Measurements from ENCODE around the gene TMEM88. TPM values are rescaled to one million over a fixed set of nuclear protein-coding genes. Genes with fewer than 3 reads are reported as not detected.
A peak's percentile ranks its signal among the peaks of the same experiment; 100 is the strongest.

The TMEM88 gene
- total RNA-seq, 1 donor from 2014 or later: 7.1 TPM

DNA sequence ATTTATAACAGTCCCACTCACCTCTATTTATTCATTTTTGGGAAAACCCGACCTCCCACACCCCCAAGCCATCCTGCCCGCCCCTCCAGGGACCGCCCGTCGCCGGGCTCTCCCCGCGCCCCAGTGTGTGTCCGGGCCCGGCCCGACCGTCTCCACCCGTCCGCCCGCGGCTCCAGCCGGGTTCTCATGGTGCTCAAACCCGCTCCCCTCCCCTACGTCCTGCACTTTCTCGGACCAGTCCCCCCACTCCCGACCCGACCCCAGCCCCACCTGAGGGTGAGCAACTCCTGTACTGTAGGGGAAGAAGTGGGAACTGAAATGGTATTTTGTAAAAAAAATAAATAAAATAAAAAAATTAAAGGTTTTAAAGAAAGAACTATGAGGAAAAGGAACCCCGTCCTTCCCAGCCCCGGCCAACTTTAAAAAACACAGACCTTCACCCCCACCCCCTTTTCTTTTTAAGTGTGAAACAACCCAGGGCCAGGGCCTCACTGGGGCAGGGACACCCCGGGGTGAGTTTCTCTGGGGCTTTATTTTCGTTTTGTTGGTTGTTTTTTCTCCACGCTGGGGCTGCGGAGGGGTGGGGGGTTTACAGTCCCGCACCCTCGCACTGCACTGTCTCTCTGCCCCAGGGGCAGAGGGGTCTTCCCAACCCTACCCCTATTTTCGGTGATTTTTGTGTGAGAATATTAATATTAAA, 638 bp upstream of the TMEM88 start:
- H3K27me3 Mint-ChIP-seq: no peaks in the 10 kb centered on the region
- H3K27ac Mint-ChIP-seq: no peak overlapping the region
- H3K9me3 Mint-ChIP-seq: no peaks in the 10 kb centered on the region
- peaks cover 31% of the 10 kb centered on the region for H3K4me1 Mint-ChIP-seq
- CTCF ChIA-PET: interaction anchor here (0.9 kb wide), 1 partner anchor 110 kb away, joined by 3 read pairs; no protein-coding TSS in a partner anchor
- H3K4me3 Mint-ChIP-seq: no peak overlapping the region
- intact Hi-C loops (cut with micrococcal nuclease): loop anchor here (10.0 kb wide), 1 partner anchor 371 kb away; no protein-coding TSS in a partner anchor
- no peak for ATAC-seq (ENCODE audit: low read depth)
- DNase-seq: no peak
- H3K36me3 Mint-ChIP-seq (ENCODE audit: low read depth): peaks cover 49% of the 10 kb centered on the region
- TF ChIP-seq, protein P1, sequence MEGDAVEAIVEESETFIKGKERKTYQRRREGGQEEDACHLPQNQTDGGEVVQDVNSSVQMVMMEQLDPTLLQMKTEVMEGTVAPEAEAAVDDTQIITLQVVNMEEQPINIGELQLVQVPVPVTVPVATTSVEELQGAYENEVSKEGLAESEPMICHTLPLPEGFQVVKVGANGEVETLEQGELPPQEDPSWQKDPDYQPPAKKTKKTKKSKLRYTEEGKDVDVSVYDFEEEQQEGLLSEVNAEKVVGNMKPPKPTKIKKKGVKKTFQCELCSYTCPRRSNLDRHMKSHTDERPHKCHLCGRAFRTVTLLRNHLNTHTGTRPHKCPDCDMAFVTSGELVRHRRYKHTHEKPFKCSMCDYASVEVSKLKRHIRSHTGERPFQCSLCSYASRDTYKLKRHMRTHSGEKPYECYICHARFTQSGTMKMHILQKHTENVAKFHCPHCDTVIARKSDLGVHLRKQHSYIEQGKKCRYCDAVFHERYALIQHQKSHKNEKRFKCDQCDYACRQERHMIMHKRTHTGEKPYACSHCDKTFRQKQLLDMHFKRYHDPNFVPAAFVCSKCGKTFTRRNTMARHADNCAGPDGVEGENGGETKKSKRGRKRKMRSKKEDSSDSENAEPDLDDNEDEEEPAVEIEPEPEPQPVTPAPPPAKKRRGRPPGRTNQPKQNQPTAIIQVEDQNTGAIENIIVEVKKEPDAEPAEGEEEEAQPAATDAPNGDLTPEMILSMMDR (IDR thresholded peaks at IDR 0.05): no peak
- POLR2A ChIA-PET: no interaction called here

DNA sequence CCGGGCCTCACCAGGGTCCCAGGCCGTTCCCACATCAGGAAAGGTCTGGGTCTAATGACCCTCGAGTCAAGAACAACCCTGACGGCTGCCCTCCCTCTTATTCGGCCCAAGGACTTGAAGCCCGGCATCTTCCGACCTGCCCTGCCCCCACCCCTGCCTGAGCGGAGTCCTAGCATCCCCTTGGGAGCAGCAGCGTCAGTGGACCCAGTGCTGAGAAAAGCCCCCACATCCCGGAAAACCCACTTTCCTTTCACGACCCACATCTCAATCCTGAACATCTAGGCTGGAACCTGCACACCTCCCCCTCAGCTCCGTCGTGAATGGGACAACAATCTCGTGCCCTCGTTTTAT, 769 bp downstream of the TMEM88 start:
- ATAC-seq (ENCODE audit: low read depth): no peak
- Mint-ChIP-seq H3K36me3 (ENCODE audit: low read depth) (peaks cover 42% of the 10 kb centered on the region), H3K4me3 (no peak overlapping the region), H3K4me1 (peaks cover 20% of the 10 kb centered on the region), H3K27ac (no peak overlapping the region), H3K27me3 (no peaks in the 10 kb centered on the region), H3K9me3 (no peaks in the 10 kb centered on the region)
- ChIA-PET CTCF (interaction anchor here (1.0 to 1.3 kb wide), 2 partner anchors 20 to 31 kb away, joined by 3 read pairs; no protein-coding TSS in a partner anchor), POLR2A (interaction anchor here (0.6 to 3.1 kb wide), 4 partner anchors 12 to 647 kb away, joined by 3 to 98 read pairs (median 41); partner anchors contain the start of gene KDM6B)
- TF ChIP-seq, protein P1 (IDR thresholded peaks at IDR 0.05): no peak
- DNase-seq: no peak
- intact Hi-C loops (cut with micrococcal nuclease): loop anchor here (2.0 to 10.0 kb wide), 6 partner anchors 59 to 1203 kb away; partner anchors contain the start of genes C17orf100, FXR2 and MED31

DNA sequence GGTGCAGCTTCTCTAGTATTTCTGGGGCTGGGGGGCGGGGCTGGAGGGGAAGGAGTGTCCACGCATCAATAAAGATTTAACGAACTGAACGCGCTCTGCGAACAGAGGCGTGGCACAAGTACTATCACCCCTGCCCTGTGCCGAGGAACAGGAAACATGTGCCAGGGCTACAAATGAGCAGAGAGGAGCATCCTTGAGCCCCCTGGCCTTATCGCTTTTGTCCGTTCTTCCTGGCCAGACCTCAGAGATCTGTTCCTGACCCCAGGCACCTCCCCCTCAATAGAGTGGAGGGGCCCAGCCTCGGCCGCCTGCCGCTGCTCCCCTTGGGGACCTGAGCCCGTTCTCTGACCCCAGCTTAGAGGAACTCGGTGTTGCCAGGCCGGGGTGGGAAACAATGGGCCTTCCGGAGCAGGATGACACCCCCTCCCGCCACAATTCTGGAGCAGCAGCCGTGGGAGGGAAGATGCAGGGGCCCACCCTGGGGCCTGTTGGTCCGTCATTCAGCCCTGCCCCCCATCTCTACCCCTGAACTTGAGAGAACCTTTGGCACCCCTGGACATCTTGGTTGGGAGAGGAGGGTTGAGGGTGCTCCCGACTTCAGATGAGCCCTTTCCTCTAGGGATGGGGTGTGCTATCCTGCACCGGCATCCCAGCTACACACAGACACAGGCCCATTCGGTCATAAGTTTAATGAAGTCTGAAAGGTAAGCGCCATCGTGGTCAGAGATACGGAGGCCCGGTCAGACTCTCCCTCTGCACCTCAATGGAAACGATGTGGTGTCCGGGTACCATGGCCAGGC, 1.3 kb downstream of the TMEM88 start:
- ChIA-PET CTCF (interaction anchor here (1.0 to 1.4 kb wide), 5 partner anchors 21 to 202 kb away, joined by 3 to 14 read pairs (median 3); no protein-coding TSS in a partner anchor), POLR2A (interaction anchor here (0.6 to 3.1 kb wide), 15 partner anchors 12 to 647 kb away, joined by 3 to 98 read pairs (median 10); partner anchors contain the start of genes KDM6B, MPDU1, RNF227 and TP53)
- ATAC-seq (ENCODE audit: low read depth) (no peak), DNase-seq (peak; percentile 23)
- Mint-ChIP-seq H3K9me3 (no peaks in the 10 kb centered on the region), H3K36me3 (ENCODE audit: low read depth) (peaks cover 36% of the 10 kb centered on the region), H3K27ac (no peak overlapping the region), H3K27me3 (no peaks in the 10 kb centered on the region), H3K4me3 (no peak overlapping the region), H3K4me1 (peaks cover 14% of the 10 kb centered on the region)
- intact Hi-C loops (cut with micrococcal nuclease): loop anchor here (2.0 to 10.0 kb wide), 6 partner anchors 59 to 1204 kb away; partner anchors contain the start of genes C17orf100, FXR2 and MED31
- TF ChIP-seq, protein P1 (IDR thresholded peaks at IDR 0.05): no peak

DNA sequence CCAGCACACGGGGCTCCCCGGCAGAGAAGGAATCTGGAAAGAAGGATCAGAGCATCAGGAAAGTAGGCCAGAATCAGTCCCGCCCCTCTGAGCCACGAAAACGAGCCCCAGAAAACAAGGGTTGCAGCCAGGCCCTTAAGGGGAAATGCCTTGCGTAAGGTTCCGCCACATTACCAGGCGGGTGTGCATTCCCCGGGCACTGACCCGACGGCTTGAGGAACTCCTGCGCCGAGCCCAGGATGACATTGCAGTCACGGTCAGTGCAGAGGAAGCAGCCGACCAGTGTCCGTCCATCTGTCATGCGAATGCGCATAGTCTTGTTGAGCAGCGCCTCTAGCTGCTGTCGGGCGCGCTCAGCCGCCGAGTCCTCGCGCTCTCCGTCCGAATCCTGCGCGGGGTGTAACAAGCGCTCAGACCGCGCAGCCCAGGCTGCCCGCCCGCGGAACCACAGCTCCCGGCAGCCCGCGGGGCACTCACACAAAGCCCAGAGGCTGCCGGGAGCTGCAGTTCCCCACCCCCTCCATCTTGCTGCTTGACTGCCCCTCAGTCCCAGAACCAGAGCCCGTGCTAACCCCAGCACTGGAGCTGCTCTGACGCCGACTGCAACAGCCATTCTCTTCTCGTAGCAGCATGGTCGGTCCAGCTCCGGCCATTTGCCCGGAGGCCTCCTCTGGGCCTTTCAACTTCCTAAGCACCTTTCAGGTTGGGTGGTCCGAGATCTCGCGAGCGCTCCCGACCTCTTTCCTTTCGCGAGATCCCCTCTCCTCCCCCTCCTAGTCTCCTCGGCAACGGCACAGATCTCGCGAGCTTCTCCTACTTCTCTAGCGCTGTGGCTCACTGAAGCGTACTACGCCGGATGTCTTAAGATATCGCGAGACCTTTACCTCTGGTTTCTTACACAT, 2.2 kb downstream of the TMEM88 start, which contains the start of gene NAA38:
Gene NAA38 (minus strand): TSS at position 749 of the 902 bp plus-strand sequence. CDS start 96 bp downstream, at position 653.
- no peaks in the 10 kb centered on the region for H3K9me3 Mint-ChIP-seq
- intact Hi-C loops (cut with micrococcal nuclease): loop anchor here (1.0 to 10.0 kb wide), 14 partner anchors 13 to 1205 kb away; partner anchors contain the start of genes C17orf100, CNTROB, FXR2 and KDM6B
- ChIA-PET POLR2A (interaction anchor here (0.7 to 3.1 kb wide), 24 partner anchors 10 to 842 kb away, joined by 3 to 98 read pairs (median 4); partner anchors contain the start of genes CHRNB1, CNTROB, CTC1 and KDM6B), CTCF (interaction anchor here (0.8 to 1.4 kb wide), 8 partner anchors 12 to 201 kb away, joined by 3 to 14 read pairs (median 4); no protein-coding TSS in a partner anchor)
- peak; percentile 88 for DNase-seq
- no peak within 1 kb of the TSS for H3K4me3 Mint-ChIP-seq
- peaks cover 30% of the 10 kb centered on the region for H3K36me3 Mint-ChIP-seq (ENCODE audit: low read depth)
- no peak within 1 kb of the TSS for H3K27ac Mint-ChIP-seq
- TF ChIP-seq, protein P1 (IDR thresholded peaks at IDR 0.05): no peak
- H3K4me1 Mint-ChIP-seq: peaks cover 6% of the 10 kb centered on the region
- peak; percentile 83 for ATAC-seq (ENCODE audit: low read depth)
- H3K27me3 Mint-ChIP-seq: no peaks in the 10 kb centered on the region

Data from activated B cell treated with CpG ODN at 0.5 μM for 24 hours (primary cell).